IMR-90 (cell line): ENCODE data around the gene EGF.

ENCODE experiments used
- CEBPB ChIP-seq: IDR thresholded peaks from 2 replicates; pipeline ENCODE4 v1.6.1; 2012; ENCODE audit warnings: low read depth, low read length, improper control_type of control experiment
- CHD1 ChIP-seq: IDR thresholded peaks from 2 replicates; pipeline ENCODE4 v1.6.1; 2012; ENCODE audit warnings: low read depth, low read length, improper control_type of control experiment
- FOS ChIP-seq: fragments of 150-350 bp; IDR thresholded peaks from 2 replicates; pipeline ENCODE4 v1.6.1; 2016; ENCODE audit warnings: low read depth, low read length
- MAFK ChIP-seq: IDR thresholded peaks from 2 replicates; pipeline ENCODE4 v1.6.1; 2012; ENCODE audit warnings: low read depth, low read length, improper control_type of control experiment
- MAZ ChIP-seq: IDR thresholded peaks from 2 replicates; pipeline ENCODE4 v1.6.1; 2012; ENCODE audit warnings: low read depth, mild to moderate bottlenecking, low read length, improper control_type of control experiment, moderate library complexity, borderline replicate concordance
- MXI1 ChIP-seq: IDR thresholded peaks from 2 replicates; pipeline ENCODE4 v1.6.1; 2012; ENCODE audit warnings: low read depth, mild to moderate bottlenecking, low read length, moderate library complexity, borderline replicate concordance
- POLR2A ChIP-seq: IDR thresholded peaks from 2 replicates; pipeline ENCODE4 v1.6.1; 2012; ENCODE audit warnings: mild to moderate bottlenecking, low read depth, low read length
- RAD21 ChIP-seq: IDR thresholded peaks from 2 replicates; pipeline ENCODE4 v1.6.1; 2012; ENCODE audit warnings: low read length, improper control_type of control experiment
- RCOR1 ChIP-seq: IDR thresholded peaks from 2 replicates; pipeline ENCODE4 v1.6.1; 2012; ENCODE audit warnings: mild to moderate bottlenecking, low read length, improper control_type of control experiment; ENCODE audit not compliant: insufficient replicate concordance
- RFX5 ChIP-seq: IDR thresholded peaks from 2 replicates; pipeline ENCODE4 v1.8.0; 2012; ENCODE audit warnings: low read depth, mild to moderate bottlenecking, low read length, moderate library complexity
- SMC3 ChIP-seq: fragments of 150-350 bp; IDR thresholded peaks from 2 replicates; pipeline ENCODE4 v1.6.1; 2016; ENCODE audit warnings: low read depth, mild to moderate bottlenecking, antibody characterized with exemption, low read length, moderate library complexity
- TF ChIP-seq, protein P1 (sequence below): conservative IDR thresholded peaks from 2 replicates; pipeline ENCODE4 v1.5.1; 2012; ENCODE audit warnings: mild to moderate bottlenecking, low read depth, low read length, improper control_type of control experiment
- TF ChIP-seq, protein P2 (sequence below): fragments of 150-350 bp; IDR thresholded peaks from 2 replicates; pipeline ENCODE4 v1.6.1; 2017; ENCODE audit warnings: mild to moderate bottlenecking, antibody characterized with exemption, low read length, low read depth

DNA sequence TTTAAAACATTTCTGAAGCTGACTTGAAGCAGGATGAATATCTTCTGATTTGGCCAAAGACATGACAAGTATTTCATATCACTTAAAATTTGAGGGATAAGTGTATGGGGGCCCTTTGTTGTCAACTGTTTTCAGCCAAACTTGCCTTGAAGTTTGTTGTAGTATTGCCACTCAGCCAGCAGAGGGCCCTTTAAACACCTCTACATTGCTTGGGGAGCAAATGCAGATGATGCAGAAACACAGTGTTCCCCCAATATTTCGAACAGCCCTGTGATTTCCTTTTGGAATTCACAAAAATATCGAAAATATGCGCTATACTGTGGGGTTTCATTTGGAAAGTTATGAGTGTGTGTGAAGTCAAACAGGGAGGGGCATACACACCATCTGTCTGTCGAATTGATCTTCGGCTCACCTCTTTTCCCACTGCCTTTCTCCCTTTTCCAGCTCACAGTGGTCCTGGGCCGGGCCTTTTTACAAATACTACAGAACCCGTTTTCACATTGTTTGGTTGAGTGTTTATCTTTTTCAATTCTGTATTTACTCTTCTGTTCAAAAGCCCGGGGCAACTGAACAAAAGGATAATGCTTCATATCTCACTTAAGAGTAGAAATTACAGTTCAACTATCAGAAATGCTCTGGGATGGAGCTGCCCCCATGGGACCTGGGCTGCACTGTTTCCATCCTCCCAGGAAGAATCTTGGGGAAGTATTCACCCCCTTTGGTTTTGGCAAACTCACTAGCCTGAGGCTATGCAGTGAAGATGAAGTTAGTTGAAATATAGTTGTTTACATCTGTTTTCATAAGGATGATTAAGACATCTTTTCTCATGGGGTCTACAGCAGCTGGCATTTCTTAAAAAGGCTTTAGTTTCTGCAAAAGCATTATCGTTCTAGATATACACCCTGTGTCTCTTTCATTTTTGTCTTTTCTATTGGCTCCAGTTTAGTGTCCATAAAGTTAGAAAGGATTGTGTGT, 137.6 kb downstream of the EGF start:
- TF ChIP-seq, protein P1, sequence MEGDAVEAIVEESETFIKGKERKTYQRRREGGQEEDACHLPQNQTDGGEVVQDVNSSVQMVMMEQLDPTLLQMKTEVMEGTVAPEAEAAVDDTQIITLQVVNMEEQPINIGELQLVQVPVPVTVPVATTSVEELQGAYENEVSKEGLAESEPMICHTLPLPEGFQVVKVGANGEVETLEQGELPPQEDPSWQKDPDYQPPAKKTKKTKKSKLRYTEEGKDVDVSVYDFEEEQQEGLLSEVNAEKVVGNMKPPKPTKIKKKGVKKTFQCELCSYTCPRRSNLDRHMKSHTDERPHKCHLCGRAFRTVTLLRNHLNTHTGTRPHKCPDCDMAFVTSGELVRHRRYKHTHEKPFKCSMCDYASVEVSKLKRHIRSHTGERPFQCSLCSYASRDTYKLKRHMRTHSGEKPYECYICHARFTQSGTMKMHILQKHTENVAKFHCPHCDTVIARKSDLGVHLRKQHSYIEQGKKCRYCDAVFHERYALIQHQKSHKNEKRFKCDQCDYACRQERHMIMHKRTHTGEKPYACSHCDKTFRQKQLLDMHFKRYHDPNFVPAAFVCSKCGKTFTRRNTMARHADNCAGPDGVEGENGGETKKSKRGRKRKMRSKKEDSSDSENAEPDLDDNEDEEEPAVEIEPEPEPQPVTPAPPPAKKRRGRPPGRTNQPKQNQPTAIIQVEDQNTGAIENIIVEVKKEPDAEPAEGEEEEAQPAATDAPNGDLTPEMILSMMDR: peak; percentile 83
- TF ChIP-seq MAFK (peak; percentile 34), CEBPB (no peak), MXI1 (no peak), RCOR1 (no peak), CHD1 (no peak), POLR2A (no peak), SMC3 (peak; percentile 92), RFX5 (no peak), RAD21 (peak; percentile 84), FOS (no peak), MAZ (peak; percentile 20; the same call in 1 of the 2 replicates)
- TF ChIP-seq, protein P2, sequence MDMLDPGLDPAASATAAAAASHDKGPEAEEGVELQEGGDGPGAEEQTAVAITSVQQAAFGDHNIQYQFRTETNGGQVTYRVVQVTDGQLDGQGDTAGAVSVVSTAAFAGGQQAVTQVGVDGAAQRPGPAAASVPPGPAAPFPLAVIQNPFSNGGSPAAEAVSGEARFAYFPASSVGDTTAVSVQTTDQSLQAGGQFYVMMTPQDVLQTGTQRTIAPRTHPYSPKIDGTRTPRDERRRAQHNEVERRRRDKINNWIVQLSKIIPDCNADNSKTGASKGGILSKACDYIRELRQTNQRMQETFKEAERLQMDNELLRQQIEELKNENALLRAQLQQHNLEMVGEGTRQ: no peak
